ENCODE measurements around the gene CUL9.

Gene CUL9

GRCh38 chr6:43262000-43262779 lies 80.2 kb downstream of the CUL9 start:
- Histone ChIP-seq H2AFZ (ENCODE audit: insufficient read depth, low read length, poor library complexity) (no peak overlapping the region), H3K27me3 (ENCODE audit: insufficient read depth, low read length) (no peaks in the 10 kb centered on the region), H3K9ac (ENCODE audit: low read length) (no peak overlapping the region), H3K4me1 (ENCODE audit: control insufficient read depth in 1 of 2, insufficient read depth in 2 of 2, low read length in 2 of 2) (no peaks in the 10 kb centered on the region), H2BK5ac (ENCODE audit: low read depth, low read length, poor library complexity) (no peak overlapping the region), H4K12ac (ENCODE audit: low read depth, low read length) (no peak overlapping the region), H3K14ac (ENCODE audit: low read length) (no peak overlapping the region), H3K27ac (ENCODE audit: low read depth, low read length) (no peak overlapping the region), H4K8ac (ENCODE audit: low read depth, low read length) (no peak overlapping the region), H3K79me2 (ENCODE audit: control insufficient read depth, insufficient read depth, low read length, poor library complexity) (no peaks in the 10 kb centered on the region), H3K4ac (ENCODE audit: low read depth, low read length) (no peak overlapping the region), H2BK12ac (ENCODE audit: low read length) (no peak overlapping the region), H2BK120ac (ENCODE audit: insufficient read depth, low read length, poor library complexity) (no peak overlapping the region), H3K36me3 (ENCODE audit: control insufficient read depth in 1 of 2, insufficient read depth in 2 of 2, low read length in 2 of 2) (no peaks in the 10 kb centered on the region), H3K4me3 (ENCODE audit: low read depth, low read length) (no peak overlapping the region), H2AK5ac (ENCODE audit: low read length) (no peak overlapping the region), H3K9me3 (ENCODE audit: insufficient read depth, low read depth, low read length) (no peaks in the 10 kb centered on the region), H3K23ac (ENCODE audit: low read length) (no peak overlapping the region), H3K79me1 (ENCODE audit: low read length) (no peaks in the 10 kb centered on the region), H3K4me2 (ENCODE audit: low read length) (no peak overlapping the region), H4K91ac (ENCODE audit: low read depth, low read length) (no peak overlapping the region), H3K18ac (ENCODE audit: low read length) (no peak overlapping the region)
- no CpG with 5 or more reads among the region's 14 CpGs for WGBS (ENCODE audit: extremely low coverage, insufficient coverage, insufficient read length)
- no peak for DNase-seq

- no peaks in the 10 kb centered on the region for H3K4me1 ChIP-seq (ENCODE audit: control insufficient read depth in 1 of 2, insufficient read depth in 2 of 2, low read length in 2 of 2)
- H2AFZ ChIP-seq (ENCODE audit: insufficient read depth, low read length, poor library complexity) = no peak overlapping the region
- no peak for DNase-seq
- no peak overlapping the region for H3K4me3 ChIP-seq (ENCODE audit: low read depth, low read length)
- H3K23ac ChIP-seq (ENCODE audit: low read length) = no peak overlapping the region
- H3K27ac ChIP-seq (ENCODE audit: low read depth, low read length) = no peak overlapping the region
- H3K9ac ChIP-seq (ENCODE audit: low read length) = no peak overlapping the region
- WGBS (ENCODE audit: extremely low coverage, insufficient coverage, insufficient read length) = no CpG with 5 or more reads among the region's 39 CpGs
- no peaks in the 10 kb centered on the region for H3K9me3 ChIP-seq (ENCODE audit: insufficient read depth, low read depth, low read length)
- H4K91ac ChIP-seq (ENCODE audit: low read depth, low read length) = no peak overlapping the region
- H3K4ac ChIP-seq (ENCODE audit: low read depth, low read length) = no peak overlapping the region
- H3K4me2 ChIP-seq (ENCODE audit: low read length) = no peak overlapping the region
- H2BK120ac ChIP-seq (ENCODE audit: insufficient read depth, low read length, poor library complexity) = no peak overlapping the region
- H2AK5ac ChIP-seq (ENCODE audit: low read length) = no peak overlapping the region
- H3K18ac ChIP-seq (ENCODE audit: low read length) = no peak overlapping the region
- no peak overlapping the region for H4K12ac ChIP-seq (ENCODE audit: low read depth, low read length)
- no peak overlapping the region for H2BK5ac ChIP-seq (ENCODE audit: low read depth, low read length, poor library complexity)
- no peaks in the 10 kb centered on the region for H3K79me2 ChIP-seq (ENCODE audit: control insufficient read depth, insufficient read depth, low read length, poor library complexity)
- H4K8ac ChIP-seq (ENCODE audit: low read depth, low read length) = no peak overlapping the region
- no peaks in the 10 kb centered on the region for H3K79me1 ChIP-seq (ENCODE audit: low read length)
- no peak overlapping the region for H3K14ac ChIP-seq (ENCODE audit: low read length)
- no peak overlapping the region for H2BK12ac ChIP-seq (ENCODE audit: low read length)
- no peaks in the 10 kb centered on the region for H3K27me3 ChIP-seq (ENCODE audit: insufficient read depth, low read length)
- H3K36me3 ChIP-seq (ENCODE audit: control insufficient read depth in 1 of 2, insufficient read depth in 2 of 2, low read length in 2 of 2) = no peaks in the 10 kb centered on the region
Observed at GRCh38 chr6:43262780-43263313, 80.9 kb downstream of the CUL9 start.

GRCh38 chr6:43263314-43264178 lies 81.5 kb downstream of the CUL9 start:
- Histone ChIP-seq H2BK5ac (ENCODE audit: low read depth, low read length, poor library complexity) (no peak overlapping the region), H4K91ac (ENCODE audit: low read depth, low read length) (no peak overlapping the region), H3K4ac (ENCODE audit: low read depth, low read length) (no peak overlapping the region), H3K79me1 (ENCODE audit: low read length) (no peaks in the 10 kb centered on the region), H2BK12ac (ENCODE audit: low read length) (no peak overlapping the region), H3K23ac (ENCODE audit: low read length) (no peak overlapping the region), H3K18ac (ENCODE audit: low read length) (no peak overlapping the region), H3K36me3 (ENCODE audit: control insufficient read depth in 1 of 2, insufficient read depth in 2 of 2, low read length in 2 of 2) (no peaks in the 10 kb centered on the region), H4K12ac (ENCODE audit: low read depth, low read length) (no peak overlapping the region), H3K79me2 (ENCODE audit: control insufficient read depth, insufficient read depth, low read length, poor library complexity) (no peaks in the 10 kb centered on the region), H2AFZ (ENCODE audit: insufficient read depth, low read length, poor library complexity) (no peak overlapping the region), H3K27me3 (ENCODE audit: insufficient read depth, low read length) (no peaks in the 10 kb centered on the region), H2AK5ac (ENCODE audit: low read length) (no peak overlapping the region), H3K4me1 (ENCODE audit: control insufficient read depth in 1 of 2, insufficient read depth in 2 of 2, low read length in 2 of 2) (peaks cover 0 to 2% of the 10 kb centered on the region in 2 experiments), H3K27ac (ENCODE audit: low read depth, low read length) (no peak overlapping the region), H3K4me2 (ENCODE audit: low read length) (no peak overlapping the region), H4K8ac (ENCODE audit: low read depth, low read length) (no peak overlapping the region), H3K14ac (ENCODE audit: low read length) (no peak overlapping the region), H3K9ac (ENCODE audit: low read length) (no peak overlapping the region), H2BK120ac (ENCODE audit: insufficient read depth, low read length, poor library complexity) (no peak overlapping the region), H3K9me3 (ENCODE audit: insufficient read depth, low read depth, low read length) (no peaks in the 10 kb centered on the region), H3K4me3 (ENCODE audit: low read depth, low read length) (no peak overlapping the region)
- whole genome bisulfite sequencing (ENCODE audit: extremely low coverage, insufficient coverage, insufficient read length) = no CpG with 5 or more reads among the region's 12 CpGs
- DNase-seq = peak; percentile 53 to 77

GRCh38 chr6:43264599-43265145 lies 82.7 kb downstream of the CUL9 start:
- Histone ChIP-seq H3K23ac (ENCODE audit: low read length) (no peak overlapping the region), H4K12ac (ENCODE audit: low read depth, low read length) (no peak overlapping the region), H4K91ac (ENCODE audit: low read depth, low read length) (no peak overlapping the region), H3K27ac (ENCODE audit: low read depth, low read length) (no peak overlapping the region), H3K9me3 (ENCODE audit: insufficient read depth, low read depth, low read length) (no peaks in the 10 kb centered on the region), H3K9ac (ENCODE audit: low read length) (no peak overlapping the region), H3K4me3 (ENCODE audit: low read depth, low read length) (peak overlapping the region; percentile 10), H3K14ac (ENCODE audit: low read length) (no peak overlapping the region), H2BK5ac (ENCODE audit: low read depth, low read length, poor library complexity) (no peak overlapping the region), H3K4ac (ENCODE audit: low read depth, low read length) (no peak overlapping the region), H2BK12ac (ENCODE audit: low read length) (no peak overlapping the region), H4K8ac (ENCODE audit: low read depth, low read length) (no peak overlapping the region), H3K79me1 (ENCODE audit: low read length) (no peaks in the 10 kb centered on the region), H3K36me3 (ENCODE audit: control insufficient read depth in 1 of 2, insufficient read depth in 2 of 2, low read length in 2 of 2) (no peaks in the 10 kb centered on the region), H3K27me3 (ENCODE audit: insufficient read depth, low read length) (no peaks in the 10 kb centered on the region), H2AK5ac (ENCODE audit: low read length) (no peak overlapping the region), H3K79me2 (ENCODE audit: control insufficient read depth, insufficient read depth, low read length, poor library complexity) (no peaks in the 10 kb centered on the region), H3K4me1 (ENCODE audit: control insufficient read depth in 1 of 2, insufficient read depth in 2 of 2, low read length in 2 of 2) (peaks cover 4 to 8% of the 10 kb centered on the region in 2 experiments), H2AFZ (ENCODE audit: insufficient read depth, low read length, poor library complexity) (no peak overlapping the region), H3K18ac (ENCODE audit: low read length) (no peak overlapping the region), H2BK120ac (ENCODE audit: insufficient read depth, low read length, poor library complexity) (no peak overlapping the region), H3K4me2 (ENCODE audit: low read length) (no peak overlapping the region)
- DNase-seq = no peak
- WGBS (ENCODE audit: extremely low coverage, insufficient coverage, insufficient read length) = no CpG with 5 or more reads among the region's 5 CpGs
